HFFc6 (cell line): ENCODE measurements around the gene AQP7. TPM values are rescaled to one million over a fixed set of nuclear protein-coding genes. Genes with fewer than 3 reads are reported as not detected.
A peak's percentile ranks its signal among the peaks of the same experiment; 100 is the strongest.

Experiments used
- DNase-seq: peaks from one replicate; pipeline ENCODE4 v3.0.0-alpha.2; 2018
- H3K27ac Mint-ChIP-seq: 2 replicates; pipeline ENCODE4 v1.8.0; 2020; ENCODE audit warnings: mild to moderate bottlenecking, mixed read lengths
- H3K27me3 Mint-ChIP-seq: 2 replicates; pipeline ENCODE4 v1.8.0; 2021; ENCODE audit warnings: mild to moderate bottlenecking, moderate library complexity, mixed read lengths; ENCODE audit not compliant: insufficient read depth
- H3K36me3 Mint-ChIP-seq: 2 replicates; pipeline ENCODE4 v1.8.0; 2021; ENCODE audit warnings: low read depth, mixed read lengths
- H3K4me1 Mint-ChIP-seq: 2 replicates; pipeline ENCODE4 v1.8.0; 2020; ENCODE audit warnings: low read depth, mixed read lengths
- H3K4me3 Mint-ChIP-seq: 2 replicates; pipeline ENCODE4 v1.8.0; 2020; ENCODE audit warnings: mild to moderate bottlenecking, moderate library complexity, mixed read lengths
- H3K9me3 Mint-ChIP-seq: 2 replicates; pipeline ENCODE4 v1.8.0; 2020; ENCODE audit warnings: mild to moderate bottlenecking, mixed read lengths
- total RNA-seq, 6 experiments: library from RNA; stranded (reverse); fragmentation: NEBNext Ultra II Directional; extraction: Animal tissue kit (Norgen Biotek cat#: 25700); gene quantifications; 2 replicates in 1 of 6; 3 replicates in 5 of 6; pipeline ENCODE4 v1.2.3, GENCODE V29; 2021
- TF ChIP-seq, protein P1 (sequence below): fragments of 200-600 bp; sonication (generic); IDR thresholded peaks from 2 replicates; pipeline ENCODE4 v1.5.0; 2021; ENCODE audit warnings: antibody characterized with exemption, mild to moderate bottlenecking

AQP7 gene
- total RNA-seq, 6 experiments from 2014 or later: not detected

DNA sequence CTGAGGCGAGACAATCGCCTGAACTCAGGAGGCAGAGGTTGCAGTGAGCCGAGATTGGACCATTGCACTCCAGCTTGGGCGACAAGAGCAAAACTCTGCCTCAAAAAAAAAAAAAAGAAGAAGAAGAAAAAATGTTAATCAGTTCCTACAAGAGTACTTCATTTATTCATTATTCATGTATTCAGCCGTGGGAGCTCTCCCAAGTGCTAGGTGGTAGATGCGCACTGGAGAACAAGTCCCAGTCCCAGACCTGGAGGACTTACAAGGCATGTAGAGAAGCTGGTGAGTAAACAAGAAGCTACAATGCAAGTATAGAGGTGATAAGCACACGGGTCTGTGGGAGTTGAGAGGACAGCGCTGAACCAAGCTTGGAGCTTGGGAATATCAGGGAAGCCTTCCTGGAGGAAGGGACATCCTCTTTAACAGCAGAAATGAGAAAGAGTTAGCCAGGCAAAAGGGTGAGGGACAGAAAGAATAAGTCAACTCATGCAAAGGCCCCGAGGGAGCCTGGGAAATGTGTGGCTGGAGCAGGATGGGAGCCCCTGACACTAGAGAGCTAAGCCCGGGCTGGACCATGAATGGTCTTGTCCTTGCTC, 17.4 kb upstream of the AQP7 start:
- Mint-ChIP-seq H3K36me3 (no peaks in the 10 kb centered on the region), H3K4me3 (no peak overlapping the region), H3K27ac (no peak overlapping the region), H3K9me3 (no peaks in the 10 kb centered on the region), H3K4me1 (peaks cover 10% of the 10 kb centered on the region), H3K27me3 (peaks cover 16% of the 10 kb centered on the region)
- no peak for DNase-seq
- TF ChIP-seq, protein P1, sequence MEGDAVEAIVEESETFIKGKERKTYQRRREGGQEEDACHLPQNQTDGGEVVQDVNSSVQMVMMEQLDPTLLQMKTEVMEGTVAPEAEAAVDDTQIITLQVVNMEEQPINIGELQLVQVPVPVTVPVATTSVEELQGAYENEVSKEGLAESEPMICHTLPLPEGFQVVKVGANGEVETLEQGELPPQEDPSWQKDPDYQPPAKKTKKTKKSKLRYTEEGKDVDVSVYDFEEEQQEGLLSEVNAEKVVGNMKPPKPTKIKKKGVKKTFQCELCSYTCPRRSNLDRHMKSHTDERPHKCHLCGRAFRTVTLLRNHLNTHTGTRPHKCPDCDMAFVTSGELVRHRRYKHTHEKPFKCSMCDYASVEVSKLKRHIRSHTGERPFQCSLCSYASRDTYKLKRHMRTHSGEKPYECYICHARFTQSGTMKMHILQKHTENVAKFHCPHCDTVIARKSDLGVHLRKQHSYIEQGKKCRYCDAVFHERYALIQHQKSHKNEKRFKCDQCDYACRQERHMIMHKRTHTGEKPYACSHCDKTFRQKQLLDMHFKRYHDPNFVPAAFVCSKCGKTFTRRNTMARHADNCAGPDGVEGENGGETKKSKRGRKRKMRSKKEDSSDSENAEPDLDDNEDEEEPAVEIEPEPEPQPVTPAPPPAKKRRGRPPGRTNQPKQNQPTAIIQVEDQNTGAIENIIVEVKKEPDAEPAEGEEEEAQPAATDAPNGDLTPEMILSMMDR: no peak

DNA sequence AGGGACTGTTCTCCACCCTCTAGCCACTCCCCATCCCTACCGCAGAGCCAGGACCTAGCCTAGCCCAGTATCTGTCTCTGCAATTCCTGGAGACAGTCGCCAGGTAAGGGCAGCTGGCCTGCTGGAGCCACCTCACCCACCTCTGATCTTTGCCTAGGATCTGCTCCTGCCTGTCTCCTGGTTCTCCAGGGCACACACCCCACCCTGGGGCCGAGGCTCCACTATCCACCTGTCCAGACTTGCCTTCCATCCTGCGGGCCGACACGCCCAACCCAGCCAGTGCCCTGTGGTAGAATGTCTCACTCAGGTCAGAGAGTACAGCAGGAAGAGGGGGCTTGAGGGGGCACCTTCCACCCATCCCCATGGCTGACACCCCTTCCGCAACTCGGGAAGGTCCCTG, 15.7 kb upstream of the AQP7 start:
- no peak for DNase-seq
- no peak overlapping the region for H3K27ac Mint-ChIP-seq
- peaks cover 13% of the 10 kb centered on the region for H3K27me3 Mint-ChIP-seq
- no peaks in the 10 kb centered on the region for H3K36me3 Mint-ChIP-seq
- H3K4me3 Mint-ChIP-seq: no peak overlapping the region
- TF ChIP-seq, protein P1: no peak
- peaks cover 8% of the 10 kb centered on the region for H3K4me1 Mint-ChIP-seq
- H3K9me3 Mint-ChIP-seq: no peaks in the 10 kb centered on the region

DNA sequence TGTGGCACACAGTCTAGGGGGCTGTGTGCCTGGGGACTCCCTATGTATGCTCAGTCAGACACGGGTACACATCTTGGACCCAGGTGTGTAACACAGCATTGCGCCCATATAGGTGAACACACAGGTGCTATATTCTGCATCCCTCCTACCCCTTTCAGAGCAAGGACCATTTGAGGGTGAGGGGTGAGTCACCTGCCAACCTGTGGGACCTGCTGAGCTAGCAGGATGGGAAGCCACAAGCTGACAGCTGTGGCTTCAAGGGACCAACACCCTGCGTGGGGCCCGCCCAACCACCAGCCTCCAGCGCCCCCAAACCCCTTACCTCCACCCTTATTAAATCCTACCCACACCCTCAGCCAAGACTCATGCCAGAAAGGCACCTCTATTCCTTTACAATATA, 14.6 kb upstream of the AQP7 start:
- Mint-ChIP-seq H3K27ac (no peak overlapping the region), H3K4me3 (no peak overlapping the region), H3K36me3 (no peaks in the 10 kb centered on the region), H3K27me3 (peaks cover 14% of the 10 kb centered on the region), H3K4me1 (peaks cover 8% of the 10 kb centered on the region), H3K9me3 (no peaks in the 10 kb centered on the region)
- TF ChIP-seq, protein P1: no peak
- no peak for DNase-seq

DNA sequence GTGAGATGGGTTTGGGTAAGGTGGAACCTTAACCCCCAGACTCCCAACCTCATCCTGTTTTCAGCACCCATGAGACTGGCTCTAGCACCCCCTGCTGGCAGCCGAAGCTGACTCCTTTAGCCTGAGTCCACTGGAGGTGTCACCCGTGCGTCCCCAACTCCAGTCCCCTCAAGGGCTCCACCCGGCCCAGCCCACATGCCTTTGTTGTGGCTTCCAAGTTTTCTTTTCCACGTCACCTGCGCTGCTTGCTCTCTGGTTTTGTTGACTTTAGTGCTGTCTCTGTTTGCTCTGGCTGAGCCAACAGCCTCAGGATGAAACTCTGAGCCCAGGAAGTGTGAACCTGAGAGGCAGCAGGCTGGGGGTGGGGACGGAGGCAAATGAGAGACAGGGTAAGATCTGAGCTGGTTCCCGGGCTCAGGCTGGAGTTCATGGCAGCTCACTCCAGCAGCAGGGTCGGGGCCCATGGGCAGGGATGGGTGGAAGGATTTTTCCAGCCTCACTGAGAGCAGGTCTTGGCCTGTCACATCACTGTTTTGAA, 13.2 kb upstream of the AQP7 start:
- Mint-ChIP-seq H3K27ac (no peak overlapping the region), H3K36me3 (no peaks in the 10 kb centered on the region), H3K9me3 (no peaks in the 10 kb centered on the region), H3K4me3 (no peak overlapping the region), H3K4me1 (peaks cover 8% of the 10 kb centered on the region), H3K27me3 (peaks cover 17% of the 10 kb centered on the region)
- TF ChIP-seq, protein P1: peak; percentile 89
- DNase-seq: no peak

DNA sequence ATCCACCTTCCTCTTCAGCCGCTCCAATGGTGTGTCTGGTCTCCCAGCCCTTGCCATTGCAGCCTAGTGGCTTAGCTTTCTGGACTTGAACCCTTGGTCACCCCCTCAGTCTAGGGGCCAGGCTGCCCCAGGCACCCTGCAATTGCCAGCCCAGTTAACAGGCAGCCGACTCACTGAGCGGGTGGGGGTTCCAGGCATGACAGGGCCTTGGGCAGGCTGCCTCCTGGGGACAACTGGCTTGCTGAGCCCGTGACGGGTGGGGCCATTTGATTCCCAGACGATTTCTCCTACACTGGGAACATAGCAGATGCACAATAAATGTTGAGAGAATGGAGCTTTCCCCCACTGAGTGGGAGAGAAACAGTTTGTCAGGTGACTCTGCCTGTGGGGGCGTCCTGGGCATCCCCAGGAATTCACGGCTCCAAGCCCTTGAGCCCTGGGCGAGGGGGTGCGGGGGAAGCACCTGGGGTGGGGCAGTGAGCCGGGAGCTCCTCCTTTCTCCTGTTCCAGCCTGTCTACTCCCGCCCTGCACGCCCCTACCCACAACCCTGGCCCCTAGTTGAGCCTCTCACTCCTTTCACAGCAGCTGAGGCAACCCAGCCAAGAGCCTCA, 12.6 kb upstream of the AQP7 start:
- no peaks in the 10 kb centered on the region for H3K36me3 Mint-ChIP-seq
- DNase-seq: no peak
- H3K27ac Mint-ChIP-seq: no peak overlapping the region
- TF ChIP-seq, protein P1: no peak
- no peak overlapping the region for H3K4me3 Mint-ChIP-seq
- H3K9me3 Mint-ChIP-seq: no peaks in the 10 kb centered on the region
- H3K4me1 Mint-ChIP-seq: peaks cover 8% of the 10 kb centered on the region
- peaks cover 18% of the 10 kb centered on the region for H3K27me3 Mint-ChIP-seq
